SK-N-SH (cell line): ENCODE measurements around the gene SDC3. TPM values are rescaled to one million over a fixed set of nuclear protein-coding genes. Genes with fewer than 3 reads are reported as not detected.

ENCODE experiments used
- CTCF ChIA-PET: fragments of 300-600, 350-600 bp; formaldehyde crosslinking; extraction: SDS; loops from one replicate; lab custom pipeline; 2021; lab: Yijun Ruan, JAX
- POLR2A ChIA-PET: fragments of 350-600 bp; sonication (Branson Sonifier 250); formaldehyde crosslinking; extraction: SDS; loops from one replicate; lab custom pipeline; 2020; ENCODE audit warnings: antibody characterized with exemption, inconsistent platforms; lab: Yijun Ruan, JAX
- DNase-seq: peaks from one replicate; pipeline ENCODE4 v3.0.0; 2012
- H2AFZ ChIP-seq: fragments of 200-600 bp; sonication (generic); 2 replicates; pipeline ENCODE4 v1.8.1; 2016; ENCODE audit warnings: antibody characterized with exemption, mild to moderate bottlenecking, low read depth
- H3F3A ChIP-seq: fragments of 200-600 bp; sonication (generic); replicated peaks from 2 replicates; pipeline ENCODE3; 2016; ENCODE audit warnings: antibody characterized with exemption, mild to moderate bottlenecking; ENCODE audit not compliant: insufficient read depth
- H3K27ac ChIP-seq, 2 experiments: fragments of 200-500 bp in 1 of 2; fragments of 200-600 bp in 1 of 2; sonication (Bioruptor generic) in 1 of 2; sonication (generic), shearing (Covaris generic) in 1 of 2; 2 replicates each; pipeline versions ENCODE4 v1.5.1 to v1.6.1; 2014 to 2016; ENCODE audit warnings: low read depth in 2 of 2, inconsistent platforms in 1 of 2, low read length in 1 of 2, mild to moderate bottlenecking in 1 of 2, mixed read lengths in 1 of 2
- H3K27me3 ChIP-seq: fragments of 200-600 bp; sonication (generic), shearing (Covaris generic); 2 replicates; pipeline ENCODE4 v1.6.1; 2016; ENCODE audit warnings: mixed run types; ENCODE audit not compliant: insufficient read depth
- H3K36me3 ChIP-seq, 2 experiments: fragments of 200-500 bp in 1 of 2; fragments of 200-600 bp in 1 of 2; sonication (Bioruptor generic) in 1 of 2; sonication (generic) in 1 of 2; replicated peaks in 1 of 2; 2 replicates each; pipeline versions ENCODE3 to v1.5.1; 2014 to 2016; ENCODE audit warnings: low read length in 1 of 2, mild to moderate bottlenecking in 1 of 2; ENCODE audit not compliant: insufficient read depth in 2 of 2, control insufficient read depth in 1 of 2
- H3K4me1 ChIP-seq, 2 experiments: fragments of 200-500 bp in 1 of 2; fragments of 200-600 bp in 1 of 2; sonication (Bioruptor generic) in 1 of 2; sonication (generic), shearing (Covaris generic) in 1 of 2; 2 replicates each; pipeline versions ENCODE4 v1.5.1 to v1.6.1; 2014 to 2016; ENCODE audit warnings: low read depth in 1 of 2, low read length in 1 of 2, mixed run types in 1 of 2; ENCODE audit not compliant: insufficient read depth in 2 of 2, control insufficient read depth in 1 of 2
- H3K4me2 ChIP-seq: fragments of 200-600 bp; sonication (generic), shearing (Covaris generic); 2 replicates; pipeline ENCODE4 v1.6.1; 2017; ENCODE audit warnings: mixed run types
- H3K4me3 ChIP-seq, 2 experiments: fragments of 200-500 bp in 1 of 2; fragments of 200-600 bp in 1 of 2; sonication (Bioruptor generic) in 1 of 2; sonication (generic), shearing (Covaris generic) in 1 of 2; 2 replicates each; pipeline versions ENCODE4 v1.5.1 to v1.8.1; 2014 to 2016; ENCODE audit warnings: low read depth in 2 of 2, inconsistent platforms in 1 of 2, low read length in 1 of 2, mild to moderate bottlenecking in 1 of 2, mixed read lengths in 1 of 2, moderate library complexity in 1 of 2
- H3K79me2 ChIP-seq: fragments of 200-600 bp; sonication (generic); 2 replicates; pipeline ENCODE4 v1.8.1; 2017; ENCODE audit warnings: mild to moderate bottlenecking; ENCODE audit not compliant: insufficient read depth
- H3K9ac ChIP-seq: fragments of 200-600 bp; sonication (generic); 2 replicates; pipeline ENCODE4 v1.6.1; 2017; ENCODE audit warnings: mixed run types
- H3K9me2 ChIP-seq: fragments of 200-600 bp; sonication (generic); 2 replicates; pipeline ENCODE4 v1.6.1; 2017; ENCODE audit warnings: mixed run types
- H3K9me3 ChIP-seq: fragments of 200-600 bp; sonication (generic); 2 replicates; pipeline ENCODE4 v1.6.1; 2017; ENCODE audit warnings: mixed run types, mild to moderate bottlenecking, moderate library complexity
- H4K20me1 ChIP-seq: fragments of 200-600 bp; sonication (generic); 2 replicates; pipeline ENCODE4 v1.6.1; 2017; ENCODE audit warnings: mild to moderate bottlenecking, mixed run types; ENCODE audit not compliant: insufficient read depth
- CHD2 ChIP-seq: fragments of 150-350 bp; IDR thresholded peaks from 2 replicates; pipeline ENCODE4 v1.6.1; 2018; ENCODE audit warnings: low read length; ENCODE audit not compliant: partially characterized antibody
- EP300 ChIP-seq, 2 experiments: IDR thresholded peaks; 2 replicates each; pipeline versions ENCODE4 v1.4.0 to v1.6.1; 2012; ENCODE audit warnings: borderline replicate concordance in 1 of 2, low read depth in 1 of 2, low read length in 1 of 2
- EZH2phosphoT487 ChIP-seq: fragments of 200-600 bp; sonication (generic); IDR thresholded peaks from 2 replicates; pipeline ENCODE4 v1.6.1; 2017; ENCODE audit warnings: low read depth, mixed run types, mild to moderate bottlenecking, antibody characterized with exemption, moderate library complexity, borderline replicate concordance
- FOSL2 ChIP-seq: IDR thresholded peaks from 2 replicates; pipeline ENCODE4 v1.4.0; 2012; ENCODE audit warnings: low read depth, mild to moderate bottlenecking, moderate library complexity, borderline replicate concordance
- GABPA ChIP-seq: IDR thresholded peaks from 2 replicates; pipeline ENCODE4 v1.4.0; 2012; ENCODE audit warnings: low read depth, mild to moderate bottlenecking
- MXI1 ChIP-seq: IDR thresholded peaks from 2 replicates; pipeline ENCODE4 v1.6.1; 2012; ENCODE audit warnings: mild to moderate bottlenecking, low read depth, low read length, improper control_type of control experiment
- PBX3 ChIP-seq: IDR thresholded peaks from 2 replicates; pipeline ENCODE4; 2012
- POLR2AphosphoS5 ChIP-seq: IDR thresholded peaks from 2 replicates; pipeline ENCODE4 v1.6.1; 2012; ENCODE audit warnings: low read depth, low read length
- RAD21 ChIP-seq: IDR thresholded peaks from 2 replicates; pipeline ENCODE4 v1.6.1; 2012; ENCODE audit warnings: mild to moderate bottlenecking, low read length
- RCOR1 ChIP-seq: fragments of 150-350 bp; IDR thresholded peaks from 2 replicates; pipeline ENCODE4 v1.6.1; 2017; ENCODE audit warnings: antibody characterized with exemption, low read length
- RXRA ChIP-seq: IDR thresholded peaks from 2 replicates; pipeline ENCODE4 v1.4.0; 2012; ENCODE audit warnings: low read depth, mild to moderate bottlenecking, borderline replicate concordance
- SMC3 ChIP-seq: IDR thresholded peaks from 2 replicates; pipeline ENCODE4 v1.6.1; 2012; ENCODE audit warnings: low read depth, low read length, improper control_type of control experiment
- TAF1 ChIP-seq: IDR thresholded peaks from 2 replicates; pipeline ENCODE4 v1.6.1; 2012; ENCODE audit warnings: low read depth, mild to moderate bottlenecking, low read length, moderate library complexity, borderline replicate concordance
- TCF12 ChIP-seq: IDR thresholded peaks from 2 replicates; pipeline ENCODE4 v1.4.0; 2012
- USF1 ChIP-seq: IDR thresholded peaks from 2 replicates; pipeline ENCODE4 v1.4.0; 2012; ENCODE audit warnings: low read depth, borderline replicate concordance
- YY1 ChIP-seq: IDR thresholded peaks from 2 replicates; pipeline ENCODE4 v1.4.0; 2012; ENCODE audit warnings: low read depth, mild to moderate bottlenecking
- WGBS: methylation state at CpG from one replicate; pipeline ENCODE4 v1.1.6; 2017; ENCODE audit warnings: low lambda C conversion rate; 5-methylcytosine and 5-hydroxymethylcytosine counted together
- polyA plus RNA-seq, 3 experiments: library from polyadenylated mRNA; depleted of rRNA; stranded (reverse); fragments of >200 nt; gene quantifications; 2 replicates each; pipeline ENCODE4 v1.2.3, GENCODE V29; 2012
- TF ChIP-seq, protein P1 (sequence below): IDR thresholded peaks from 2 replicates; pipeline ENCODE4 v1.6.1; 2012; ENCODE audit warnings: mild to moderate bottlenecking, low read depth, low read length, moderate library complexity
- TF ChIP-seq, protein P2 (sequence below): IDR thresholded peaks from 2 replicates; pipeline ENCODE4 v1.4.0; 2012; ENCODE audit warnings: low read depth

SDC3 gene
- polyA plus RNA-seq, 1 of the 3 experiments (the other 2 are of a cell fraction), result 18.8 TPM

DNA sequence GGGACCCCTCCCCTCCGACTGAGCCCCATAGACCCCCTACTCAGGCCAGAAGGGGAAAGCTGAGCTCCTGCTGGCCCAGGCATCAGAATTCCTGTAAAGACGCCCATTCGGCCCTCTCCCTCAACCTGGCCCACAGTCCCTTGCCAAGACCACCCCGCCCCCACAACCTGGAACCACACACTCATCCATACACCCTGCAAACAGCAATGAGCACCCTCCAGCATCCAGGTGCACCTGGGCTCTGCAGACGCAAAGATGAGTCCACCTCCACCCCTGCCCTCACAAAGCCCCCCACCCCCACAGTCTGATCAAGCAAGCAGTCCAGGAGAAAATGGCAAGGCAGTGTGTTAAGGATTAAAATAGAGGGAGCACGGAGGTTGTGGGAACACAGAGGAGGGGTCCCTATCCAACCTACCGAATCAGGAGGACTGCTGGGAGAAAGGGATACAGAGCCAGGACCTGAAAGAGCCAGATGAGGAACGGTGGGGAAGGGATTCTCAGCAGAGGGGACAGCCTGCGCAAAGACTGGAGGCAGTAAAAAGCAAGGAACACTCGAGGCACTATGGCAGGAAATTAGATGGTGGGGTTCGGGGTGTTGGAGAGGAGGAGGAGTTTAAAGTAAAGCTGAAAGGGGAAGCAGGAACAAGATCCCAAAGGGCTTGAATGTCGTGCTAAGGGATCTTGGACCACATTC, 83.7 kb downstream of the SDC3 start:
- 26% methylated on average over 11 of the region's 12 CpGs for WGBS
- DNase-seq, result no peak
- Histone ChIP-seq H3K4me2 (peak overlapping the region; percentile 77), H3K36me3 (no peaks in the 10 kb centered on the region), H3K27ac (peak overlapping the region; percentile 82 to 96; a peak in 3 of 4 replicates), H3K79me2 (no peaks in the 10 kb centered on the region), H3K4me1 (peaks cover 16 to 23% of the 10 kb centered on the region in 2 experiments), H2AFZ (peak overlapping the region; percentile 57), H3K4me3 (peak overlapping the region; percentile 54 to 59; a peak in 3 of 4 replicates), H3K27me3 (no peaks in the 10 kb centered on the region), H4K20me1 (no peaks in the 10 kb centered on the region), H3K9me2 (no peaks in the 10 kb centered on the region), H3K9me3 (no peaks in the 10 kb centered on the region), H3F3A (peaks cover 8% of the 10 kb centered on the region), H3K9ac (peak overlapping the region; percentile 30; the same call in 1 of the 2 replicates)
- peak; percentile 6 for TF ChIP-seq CHD2
- TF ChIP-seq GABPA, result no peak
- ChIA-PET CTCF (interaction anchor here (0.7 to 34.2 kb wide), 4 partner anchors 23 to 1888 kb away, joined by 3 to 1422 read pairs (median 10); partner anchors contain the start of gene SDC3), POLR2A (interaction anchor here (0.6 to 1.7 kb wide), 4 partner anchors 9 to 85 kb away, joined by 3 to 4 read pairs (median 3); no protein-coding TSS in a partner anchor)

- no peaks in the 10 kb centered on the region for H4K20me1 ChIP-seq
- TF ChIP-seq, protein P1, sequence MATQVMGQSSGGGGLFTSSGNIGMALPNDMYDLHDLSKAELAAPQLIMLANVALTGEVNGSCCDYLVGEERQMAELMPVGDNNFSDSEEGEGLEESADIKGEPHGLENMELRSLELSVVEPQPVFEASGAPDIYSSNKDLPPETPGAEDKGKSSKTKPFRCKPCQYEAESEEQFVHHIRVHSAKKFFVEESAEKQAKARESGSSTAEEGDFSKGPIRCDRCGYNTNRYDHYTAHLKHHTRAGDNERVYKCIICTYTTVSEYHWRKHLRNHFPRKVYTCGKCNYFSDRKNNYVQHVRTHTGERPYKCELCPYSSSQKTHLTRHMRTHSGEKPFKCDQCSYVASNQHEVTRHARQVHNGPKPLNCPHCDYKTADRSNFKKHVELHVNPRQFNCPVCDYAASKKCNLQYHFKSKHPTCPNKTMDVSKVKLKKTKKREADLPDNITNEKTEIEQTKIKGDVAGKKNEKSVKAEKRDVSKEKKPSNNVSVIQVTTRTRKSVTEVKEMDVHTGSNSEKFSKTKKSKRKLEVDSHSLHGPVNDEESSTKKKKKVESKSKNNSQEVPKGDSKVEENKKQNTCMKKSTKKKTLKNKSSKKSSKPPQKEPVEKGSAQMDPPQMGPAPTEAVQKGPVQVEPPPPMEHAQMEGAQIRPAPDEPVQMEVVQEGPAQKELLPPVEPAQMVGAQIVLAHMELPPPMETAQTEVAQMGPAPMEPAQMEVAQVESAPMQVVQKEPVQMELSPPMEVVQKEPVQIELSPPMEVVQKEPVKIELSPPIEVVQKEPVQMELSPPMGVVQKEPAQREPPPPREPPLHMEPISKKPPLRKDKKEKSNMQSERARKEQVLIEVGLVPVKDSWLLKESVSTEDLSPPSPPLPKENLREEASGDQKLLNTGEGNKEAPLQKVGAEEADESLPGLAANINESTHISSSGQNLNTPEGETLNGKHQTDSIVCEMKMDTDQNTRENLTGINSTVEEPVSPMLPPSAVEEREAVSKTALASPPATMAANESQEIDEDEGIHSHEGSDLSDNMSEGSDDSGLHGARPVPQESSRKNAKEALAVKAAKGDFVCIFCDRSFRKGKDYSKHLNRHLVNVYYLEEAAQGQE, result peak; percentile 50; the same call in 1 of the 2 replicates
- TF ChIP-seq EZH2phosphoT487 (no peak), TCF12 (peak; percentile 84), YY1 (no peak), SMC3 (0 out of 2 replicates have a peak, but pooled peaks have one; percentile 1), MXI1 (peak; percentile 64), FOSL2 (peak; percentile 94), RXRA (peak; percentile 87; the same call in 1 of the 2 replicates), USF1 (peak; percentile 47; the same call in 1 of the 2 replicates), CHD2 (peak; percentile 8), TAF1 (peak; percentile 38; the same call in 1 of the 2 replicates), POLR2AphosphoS5 (peak; percentile 58; the same call in 1 of the 2 replicates), GABPA (no peak), EP300 (IDR thresholded peaks at IDR 0.05; ENCODE audit: borderline replicate concordance in 1 of 2, low read depth in 1 of 2, low read length in 1 of 2) (peak; percentile 45 to 91; a peak in 3 of 4 replicates), RCOR1 (no peak), PBX3 (peak; percentile 65), RAD21 (no peak)
- TF ChIP-seq, protein P2, sequence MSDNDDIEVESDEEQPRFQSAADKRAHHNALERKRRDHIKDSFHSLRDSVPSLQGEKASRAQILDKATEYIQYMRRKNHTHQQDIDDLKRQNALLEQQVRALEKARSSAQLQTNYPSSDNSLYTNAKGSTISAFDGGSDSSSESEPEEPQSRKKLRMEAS, result peak; percentile 79
Measured at GRCh38 chr1:30823969-30824735, 84.4 kb downstream of the SDC3 start.

More at GRCh38 chr1:30823969-30824735, 84.4 kb downstream of the SDC3 start:
- Histone ChIP-seq H3K4me2 (peak overlapping the region; percentile 77), H3K4me1 (peaks cover 16 to 25% of the 10 kb centered on the region in 2 experiments), H3K36me3 (no peaks in the 10 kb centered on the region), H2AFZ (peak overlapping the region; percentile 86; the same call in 1 of the 2 replicates), H3K27me3 (no peaks in the 10 kb centered on the region), H3K9me3 (no peaks in the 10 kb centered on the region), H3F3A (peaks cover 8% of the 10 kb centered on the region), H3K27ac (peak overlapping the region; percentile 96 to 97), H3K9ac (peak overlapping the region; percentile 64), H3K79me2 (no peaks in the 10 kb centered on the region), H3K4me3 (peak overlapping the region; percentile 54 to 61), H3K9me2 (no peaks in the 10 kb centered on the region)
- peak; percentile 99 for DNase-seq
- ChIA-PET CTCF (interaction anchor here (0.6 to 34.2 kb wide), 6 partner anchors 22 to 1888 kb away, joined by 3 to 1422 read pairs (median 3); partner anchors contain the start of gene SDC3), POLR2A (interaction anchor here (0.6 to 1.7 kb wide), 5 partner anchors 9 to 85 kb away, joined by 3 to 4 read pairs (median 3); no protein-coding TSS in a partner anchor)
- 3% methylated on average over 22 of the region's 44 CpGs for WGBS
